Activated CD8-positive, alpha-beta memory T cell treated with anti-CD3 and anti-CD28 coated beads for 48 hours (primary cell): ENCODE results near the gene DEFB113.
"Not testable (repeated sequence)": the region's sequence is repeated elsewhere in the genome, so short reads cannot be mapped to it uniquely, and the experiment has no call there.

ENCODE experiments used
- DNase-seq, 3 experiments: peaks; one replicate each; pipeline ENCODE4 v3.0.0-alpha.2; 2020; ENCODE audit warnings: low read depth in 2 of 3, low spot score in 2 of 3

DEFB113 gene

GRCh38 chr6:49969605-49970004 is at the start of gene DEFB113:
TSS of gene DEFB113 (minus strand) at chr6:49969625. CDS start at chr6:49969625, 0 bp downstream.
- no peak for DNase-seq

GRCh38 chr6:50007819-50008218 is 38.4 kb upstream of the DEFB113 start:
- no peak for DNase-seq

GRCh38 chr6:50003139-50003538 is 33.7 kb upstream of the DEFB113 start:
- no peak for DNase-seq

- no peak for DNase-seq
Measured at GRCh38 chr6:49995278-49995677, 25.9 kb upstream of the DEFB113 start.

GRCh38 chr6:49988900-49989299 is 19.5 kb upstream of the DEFB113 start:
- no peak for DNase-seq

GRCh38 chr6:49987749-49988148 is 18.3 kb upstream of the DEFB113 start:
- DNase-seq = no peak

DNA sequence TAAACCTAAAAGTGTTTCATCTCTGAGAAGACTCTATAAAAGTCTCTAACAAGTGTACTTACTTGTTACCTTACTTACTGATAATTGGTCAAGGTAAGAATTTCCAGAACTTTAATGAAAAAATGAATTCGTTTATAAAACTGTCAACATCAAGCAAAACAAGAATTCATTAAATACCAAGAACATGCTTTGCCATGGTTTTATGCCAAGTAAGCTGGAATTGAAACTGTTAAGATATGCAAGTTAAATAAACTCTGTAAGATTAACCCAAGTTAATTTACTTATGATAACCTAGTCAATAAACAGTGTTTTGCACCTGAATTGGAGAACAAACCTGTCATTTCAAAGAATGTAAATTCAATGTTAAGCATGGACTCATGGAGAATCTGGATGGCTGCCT is 17.1 kb upstream of the DEFB113 start:
- DNase-seq = no peak

- no peak for DNase-seq
Measured at GRCh38 chr6:49982046-49982445, 12.6 kb upstream of the DEFB113 start.

DNA sequence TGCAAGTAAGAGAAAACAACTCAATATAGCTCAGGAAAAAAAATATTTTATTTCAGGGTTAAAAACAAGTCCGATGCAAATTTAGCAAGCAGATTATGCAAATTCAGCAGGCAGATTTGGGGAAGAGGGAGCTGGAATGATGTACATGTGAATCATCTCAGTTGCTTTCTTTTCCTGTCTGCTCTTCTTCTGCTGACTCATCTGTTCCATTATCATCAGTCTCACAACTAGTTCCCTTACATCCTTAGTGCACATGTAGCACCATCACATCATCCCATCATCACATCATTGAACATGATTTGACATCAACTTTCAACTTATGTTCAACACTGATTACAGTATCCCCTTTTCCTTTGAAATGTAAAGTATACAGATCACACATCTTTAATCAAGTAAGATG is 11.5 kb upstream of the DEFB113 start:
- DNase-seq = no peak

DNA sequence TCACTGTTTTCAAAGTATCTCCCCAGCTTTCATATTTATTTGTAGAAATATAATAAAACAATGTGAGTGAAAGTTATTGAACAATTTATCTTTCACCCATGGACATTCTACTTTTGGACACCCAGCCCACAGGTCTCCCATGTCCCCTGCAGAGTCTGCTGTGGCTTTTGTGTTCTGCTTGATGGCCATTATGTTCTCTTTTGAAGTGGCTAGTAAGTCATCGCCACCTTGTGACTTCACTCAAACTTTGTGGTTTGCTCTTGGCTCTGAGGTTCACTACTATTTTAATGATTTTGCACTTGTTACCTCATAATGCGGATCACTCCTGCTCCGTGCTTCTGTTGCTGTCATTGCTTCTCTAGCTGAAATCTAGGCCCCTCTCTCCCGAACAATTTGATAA is 10.2 kb upstream of the DEFB113 start:
- DNase-seq = no peak

DNA sequence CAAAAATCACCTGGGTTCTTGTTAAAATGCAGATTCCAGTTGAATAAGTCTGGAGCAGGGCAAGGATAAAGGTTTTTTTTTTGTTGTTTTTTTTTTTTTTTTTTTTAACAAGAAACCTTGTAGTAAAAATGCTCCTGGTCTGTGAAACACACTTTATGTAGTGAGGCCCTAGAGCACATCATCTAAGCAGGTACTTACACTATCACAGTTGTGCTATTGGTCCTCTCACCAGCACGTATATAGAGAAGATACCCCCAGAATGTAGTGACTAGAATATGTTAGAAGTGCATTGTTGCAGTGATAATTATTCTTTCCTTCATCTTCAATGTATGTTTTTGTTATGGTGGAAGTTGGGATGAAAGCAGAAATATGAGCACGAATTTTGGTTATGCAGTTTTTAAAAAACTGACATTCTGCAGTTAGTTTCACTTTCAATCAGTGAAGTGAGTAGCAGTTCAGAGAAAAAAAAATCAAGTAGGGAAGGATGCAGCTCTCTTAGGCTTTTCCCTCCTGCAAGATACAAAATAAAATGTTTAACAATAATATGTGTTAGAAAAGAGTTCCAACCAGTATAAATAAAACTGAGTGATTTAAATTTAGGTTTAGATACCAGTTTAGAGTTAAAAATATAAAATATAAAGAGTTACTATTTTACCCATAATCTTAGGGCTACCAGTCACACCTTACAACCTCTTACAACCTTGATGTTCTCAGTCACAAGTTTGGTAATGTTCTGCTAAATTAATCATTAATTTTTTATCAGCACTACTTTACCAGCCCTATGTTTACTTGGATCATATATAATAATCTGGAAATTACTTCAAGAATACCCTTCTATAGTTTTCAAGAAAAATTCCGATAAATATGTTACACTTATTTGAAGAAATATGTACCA is 9.2 kb upstream of the DEFB113 start:
- no peak for DNase-seq

DNA sequence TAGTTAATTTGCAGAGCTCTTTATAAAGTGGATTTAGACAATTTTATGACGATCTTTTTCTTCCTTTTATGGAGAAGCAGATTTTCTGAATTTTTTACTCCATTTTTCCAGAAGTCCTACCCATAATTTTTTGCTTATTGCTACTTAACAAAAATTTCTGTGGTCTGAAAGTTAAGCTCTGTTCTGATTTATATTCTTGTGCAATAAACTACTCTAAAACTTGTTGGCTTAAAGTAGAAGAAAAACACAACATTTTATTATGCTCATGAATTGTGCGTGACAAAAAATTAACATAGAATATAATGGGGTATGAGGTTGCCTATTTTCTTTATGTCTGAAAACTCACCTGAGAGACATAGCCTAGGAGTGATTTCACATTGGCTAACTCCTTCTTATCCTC is 2.6 kb downstream of the DEFB113 start:
- no peak for DNase-seq

GRCh38 chr6:49966334-49966733 is 3.1 kb downstream of the DEFB113 start:
- no peak for DNase-seq

DNA sequence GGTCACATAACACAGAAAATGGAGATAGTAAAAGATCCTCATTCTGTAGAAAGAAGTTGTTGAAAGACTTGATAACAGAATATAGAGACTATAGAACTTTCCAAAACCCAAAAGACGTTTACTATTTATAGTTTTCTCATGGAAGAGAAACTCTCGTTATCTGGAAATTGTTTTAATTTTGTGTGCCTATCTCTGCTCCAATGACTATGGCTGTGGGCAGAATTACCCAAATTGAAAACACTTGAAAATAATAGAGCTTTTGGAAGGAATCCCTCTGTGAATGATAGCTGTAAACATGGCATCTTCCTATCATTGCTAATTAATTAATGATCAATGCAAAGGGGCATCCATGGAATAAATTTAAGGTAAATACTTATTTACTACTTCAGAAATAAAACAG is 5.4 kb downstream of the DEFB113 start, which contains the start of gene DEFB114:
Gene DEFB114 (minus strand): TSS at position 101 of the 400 bp plus-strand sequence. CDS start 59 bp downstream, at position 42.
- DNase-seq = no peak

DNA sequence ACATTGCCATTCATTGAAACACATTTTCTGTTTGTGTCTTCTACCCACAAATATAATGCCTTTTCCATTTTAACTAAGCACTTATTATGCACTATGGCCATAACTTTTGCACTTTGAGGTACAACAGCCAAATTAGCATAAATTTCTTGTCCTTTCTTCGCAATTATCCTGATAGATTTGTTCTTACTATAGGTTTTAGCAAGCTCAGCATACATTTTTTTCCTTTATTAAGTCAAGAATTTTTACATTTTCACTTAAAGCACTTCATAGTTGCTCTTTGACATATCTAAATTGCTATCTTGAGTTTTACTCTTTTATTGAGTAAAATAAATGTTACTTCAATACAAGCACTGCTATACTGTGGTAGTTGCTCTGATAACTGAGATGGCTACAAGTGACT is 11.2 kb downstream of the DEFB113 start:
- DNase-seq = no peak

DNA sequence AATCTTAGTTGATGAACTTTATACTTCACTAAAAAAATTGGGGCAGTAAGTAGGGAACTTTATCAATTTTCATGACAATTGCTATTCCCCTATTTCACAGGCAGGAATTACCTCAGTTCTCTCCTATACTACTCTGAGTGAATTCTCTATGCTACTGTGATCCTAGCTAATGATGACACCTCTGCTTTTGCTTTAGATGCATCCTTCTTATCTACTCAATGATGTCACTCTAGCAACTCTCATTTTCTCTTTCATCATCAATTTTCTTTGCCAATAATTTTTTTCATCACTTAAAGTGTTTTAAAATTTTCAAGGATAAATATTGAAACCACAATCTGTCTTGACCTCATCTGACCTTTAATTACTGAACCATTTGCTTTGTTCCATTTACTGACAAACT is 13.6 kb downstream of the DEFB113 start:
- no peak for DNase-seq

DNA sequence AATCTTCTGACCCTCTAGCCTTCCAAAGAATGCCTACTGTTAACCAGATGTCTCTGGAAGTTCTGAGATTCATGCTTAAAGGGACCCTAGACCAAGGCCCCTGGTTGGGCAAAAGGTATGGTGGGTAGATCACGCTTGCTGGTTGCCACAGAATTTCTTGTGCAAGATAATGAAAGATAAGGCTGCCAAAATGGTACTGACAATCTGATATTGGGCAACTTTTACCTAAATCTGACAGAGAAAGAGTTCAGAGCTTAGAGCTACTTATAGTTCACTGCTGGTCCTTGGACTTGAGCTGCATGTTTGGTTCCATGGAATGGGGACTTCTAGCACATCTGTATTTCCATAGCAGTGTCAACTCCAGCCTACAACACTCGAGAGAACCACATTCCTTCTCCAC is 17.5 kb downstream of the DEFB113 start:
- no peak for DNase-seq

- DNase-seq = no peak
Measured at GRCh38 chr6:49950415-49950751, 19.0 kb downstream of the DEFB113 start.

- no peak for DNase-seq
Measured at GRCh38 chr6:49949062-49949461, 20.4 kb downstream of the DEFB113 start.

DNA sequence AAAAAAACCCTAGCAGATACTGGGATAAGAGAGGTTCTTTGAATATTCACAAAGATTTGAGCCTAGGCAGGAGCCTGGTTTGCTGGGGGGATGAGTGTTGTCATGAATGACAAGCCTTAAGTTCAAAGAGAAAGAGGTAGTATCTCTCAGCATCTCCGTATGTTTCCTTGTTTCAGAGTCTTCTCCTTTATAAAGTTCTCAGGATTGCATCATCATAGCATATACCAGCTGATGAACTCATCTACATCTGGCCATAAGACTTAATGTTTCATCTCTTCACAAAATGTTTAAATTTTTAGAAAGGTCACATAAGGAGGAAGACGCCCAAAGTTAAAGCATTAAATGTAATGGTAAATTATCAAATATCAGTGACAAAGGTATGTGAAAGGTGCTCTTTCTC is 22.6 kb downstream of the DEFB113 start:
- no peak for DNase-seq

DNA sequence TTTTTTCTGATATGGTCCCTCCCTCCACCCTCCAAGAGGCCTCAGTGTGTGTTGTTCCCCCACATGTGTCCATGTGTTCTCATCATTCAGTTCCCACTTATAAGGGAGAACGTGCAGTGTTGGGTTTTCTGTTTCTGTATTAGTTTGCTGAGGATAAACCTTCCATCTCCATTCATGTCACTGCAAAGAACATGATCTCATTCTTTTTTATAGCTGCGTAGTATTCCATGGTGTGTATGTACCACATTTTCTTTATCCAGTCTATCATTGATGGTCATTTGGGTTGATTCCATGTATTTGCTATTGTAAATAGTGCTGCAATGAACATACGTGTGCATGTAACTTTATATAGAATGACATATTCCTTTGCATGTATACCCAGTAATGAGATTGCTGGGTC is 25.4 kb downstream of the DEFB113 start:
- DNase-seq = not testable (repeated sequence)

GRCh38 chr6:49939993-49940498 is 29.4 kb downstream of the DEFB113 start:
- DNase-seq = no peak

DNA sequence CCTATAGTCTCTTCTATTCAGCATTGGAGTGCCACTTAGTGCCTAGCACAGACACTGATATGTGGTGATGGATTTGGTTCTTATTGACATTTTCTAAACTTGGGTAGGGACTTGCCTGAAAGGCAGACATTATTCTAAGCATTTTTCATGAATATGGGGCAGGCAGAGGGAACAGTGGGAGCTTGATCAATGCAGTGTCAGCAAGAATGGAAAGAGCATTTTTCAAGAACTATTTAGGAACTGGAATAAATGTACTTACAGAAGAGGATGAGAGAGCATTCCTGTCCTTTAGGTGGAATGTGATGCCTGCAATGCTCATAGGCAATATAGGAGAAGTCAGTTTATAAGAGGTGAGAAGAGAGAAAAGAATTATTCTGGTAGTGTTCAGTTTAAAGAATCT is 31.6 kb downstream of the DEFB113 start:
- no peak for DNase-seq
